Measurements from ENCODE around the gene SCYL1. TPM values are rescaled to one million over a fixed set of nuclear protein-coding genes. Genes with fewer than 3 reads are reported as not detected.

The SCYL1 gene
- 50.1 and 56.3 TPM in 2 replicates for total RNA-seq (2014; rRNA removed; shearing (Covaris generic); ENCODE audit: low replicate concordance)

DNA sequence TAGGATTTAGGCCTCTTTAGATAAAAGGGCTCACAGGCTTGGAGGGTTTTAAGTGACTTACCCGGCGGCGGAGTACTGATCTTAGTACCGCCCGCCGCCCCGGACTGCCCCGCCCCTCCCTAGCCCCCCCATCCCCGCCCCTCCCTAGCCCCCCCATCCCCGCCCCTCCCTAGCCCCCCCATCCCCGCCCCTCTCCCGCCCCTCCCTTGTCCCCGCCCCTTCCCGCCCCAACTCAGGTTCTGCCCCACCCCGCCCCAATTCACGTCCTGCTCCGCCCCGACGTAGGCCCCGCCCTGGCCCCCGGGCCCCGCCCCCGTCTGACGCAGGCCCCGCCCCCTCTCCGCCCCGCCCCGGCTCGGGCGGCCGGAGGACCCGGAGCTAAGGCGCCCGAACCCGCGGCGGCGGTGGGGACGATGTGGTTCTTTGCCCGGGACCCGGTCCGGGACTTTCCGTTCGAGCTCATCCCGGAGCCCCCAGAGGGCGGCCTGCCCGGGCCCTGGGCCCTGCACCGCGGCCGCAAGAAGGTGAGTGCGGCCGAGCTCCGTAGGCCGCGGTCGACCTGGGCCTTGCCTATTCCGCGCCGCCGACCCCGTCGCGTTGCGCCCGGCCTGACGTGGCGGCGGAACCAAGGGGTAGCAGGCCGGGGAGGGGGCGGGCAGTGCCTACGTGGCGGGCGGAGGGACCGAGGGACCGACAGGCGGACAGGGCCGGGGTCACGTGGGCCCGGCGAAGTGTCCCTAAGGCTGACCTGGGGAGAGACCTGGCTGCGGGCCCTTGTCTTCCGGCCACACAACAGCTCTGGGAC is at the start of gene SCYL1:
SCYL1 (plus strand) TSS at position 343 of the 805 bp plus-strand sequence; CDS start at position 414, 71 bp downstream.
- Histone ChIP-seq H3K27me3 (no peaks in the 10 kb centered on the region), H3K9me3 (no peaks in the 10 kb centered on the region), H3K4me3 (peak within 1 kb of the TSS; percentile 98), H3K36me3 (peaks cover 41% of the 10 kb centered on the region)
- DNase-seq: peak; percentile 59

DNA sequence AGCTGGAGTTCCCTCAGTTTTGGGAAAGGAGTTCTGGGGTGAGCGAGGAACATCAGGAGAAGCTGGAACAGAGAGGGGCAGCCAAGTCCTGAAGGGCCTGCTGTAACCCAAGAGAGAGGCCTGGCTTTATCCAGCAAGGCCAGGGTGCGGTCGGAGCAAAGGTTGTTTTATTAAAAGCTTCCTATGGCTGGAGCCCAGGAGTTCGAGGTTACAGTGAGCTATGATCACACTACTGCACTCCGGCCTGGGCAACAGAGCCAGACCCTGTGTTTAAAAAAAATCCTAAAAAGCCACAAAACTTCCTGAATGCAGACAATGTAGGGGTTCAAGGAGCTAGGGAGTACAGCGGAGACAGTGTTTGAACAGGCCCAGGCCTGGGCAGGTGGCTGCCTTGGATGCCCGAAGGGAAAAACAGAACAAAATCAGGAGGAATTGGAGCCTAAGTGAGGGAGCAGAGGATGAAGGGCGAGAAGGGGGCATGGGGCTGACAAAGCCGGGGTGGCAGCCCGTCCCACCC is 48.2 kb upstream of the SCYL1 start:
- no peaks in the 10 kb centered on the region for H3K9me3 ChIP-seq
- no peaks in the 10 kb centered on the region for H3K27me3 ChIP-seq
- peak overlapping the region; percentile 72 for H3K4me3 ChIP-seq
- DNase-seq: no peak
- H3K36me3 ChIP-seq: peaks cover 3% of the 10 kb centered on the region; the same call in 1 of the 2 replicates

DNA sequence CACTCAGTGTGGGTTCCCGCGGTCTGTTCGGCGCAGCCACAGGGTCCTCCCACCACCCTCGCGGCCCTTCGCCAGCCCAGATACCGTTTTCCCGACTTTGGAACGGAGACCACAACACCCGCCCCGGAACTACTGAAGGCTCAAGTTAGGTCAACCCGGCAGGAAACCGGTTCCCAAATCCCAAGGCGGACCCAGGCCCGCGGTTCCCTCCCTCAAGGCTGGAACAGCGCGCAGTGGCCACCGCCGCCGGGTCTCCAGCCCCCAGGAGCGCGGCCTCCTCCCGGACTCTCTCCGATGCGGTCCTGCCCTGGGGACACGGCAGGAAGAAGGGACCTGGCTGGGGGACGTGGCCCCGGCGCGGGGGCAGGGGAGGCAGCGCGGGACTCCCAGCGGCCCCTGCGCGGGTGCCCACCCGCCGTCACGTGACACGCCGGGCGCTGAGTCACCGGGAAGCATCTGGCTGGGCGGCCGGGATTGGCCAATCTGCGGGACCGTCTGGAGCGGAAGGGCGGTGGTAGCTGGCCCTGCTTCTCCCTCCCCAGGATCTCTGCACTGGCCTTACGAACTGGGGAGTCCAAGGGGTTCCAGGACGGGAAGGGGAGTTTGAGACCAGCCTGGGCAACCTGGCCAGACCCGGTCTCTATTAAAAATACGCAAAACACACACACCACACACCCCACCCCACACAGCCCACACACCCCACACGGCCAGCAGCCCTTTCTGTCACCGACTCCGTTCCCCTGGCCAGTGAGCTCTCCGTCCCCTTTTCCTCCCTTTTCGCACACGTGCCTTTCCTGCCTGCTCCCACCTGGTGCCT is 47.5 kb upstream of the SCYL1 start:
- H3K36me3 ChIP-seq: peaks cover 3% of the 10 kb centered on the region; the same call in 1 of the 2 replicates
- peak; percentile 98 for DNase-seq

DNA sequence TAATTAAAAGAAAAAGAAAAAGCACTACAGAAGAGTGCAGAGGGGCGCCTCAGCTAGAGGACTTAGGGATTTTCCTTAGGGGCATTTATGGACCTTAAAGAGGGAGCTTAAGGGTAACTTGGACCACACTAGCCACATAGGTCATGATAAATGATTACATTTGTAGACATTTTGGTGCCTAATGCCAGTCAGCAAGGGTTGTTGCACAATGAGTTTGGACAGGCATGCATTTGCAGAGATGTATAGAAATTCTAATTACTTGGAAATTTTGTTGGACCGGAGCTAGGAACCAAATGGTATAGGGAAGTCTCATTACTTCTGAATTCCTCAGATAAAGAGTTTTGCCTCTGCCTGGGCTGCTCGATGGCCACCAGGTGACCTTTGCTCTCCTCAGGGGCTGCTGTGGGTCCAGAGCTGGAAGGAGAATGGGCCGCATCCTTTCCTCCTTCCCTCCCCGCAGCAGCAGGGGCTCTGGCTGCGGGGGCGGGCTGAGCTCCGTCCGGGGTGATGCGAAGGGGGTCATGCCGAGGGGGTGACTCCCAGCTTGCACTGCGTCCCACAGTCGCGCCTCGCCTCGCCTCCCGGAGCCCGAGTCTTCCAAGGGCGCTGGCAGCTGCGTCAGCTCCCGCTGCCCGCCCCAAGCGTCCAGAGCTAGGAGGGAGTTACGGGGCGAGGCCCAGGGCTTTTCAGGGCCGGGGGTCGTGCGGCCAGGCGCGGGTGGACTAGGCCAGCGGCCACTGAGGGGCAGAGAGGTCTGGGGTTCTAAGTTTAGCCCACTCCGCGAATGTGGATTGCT is 46.3 kb upstream of the SCYL1 start:
- no peak for DNase-seq
- H3K9me3 ChIP-seq: no peaks in the 10 kb centered on the region
- H3K27me3 ChIP-seq: no peaks in the 10 kb centered on the region
- no peak overlapping the region for H3K4me3 ChIP-seq
- H3K36me3 ChIP-seq: peaks cover 3% of the 10 kb centered on the region; the same call in 1 of the 2 replicates

More for the DNA sequence above, 47.5 kb upstream of the SCYL1 start:
- Histone ChIP-seq H3K9me3 (no peaks in the 10 kb centered on the region), H3K4me3 (peak overlapping the region; percentile 72), H3K27me3 (no peaks in the 10 kb centered on the region)

DNA sequence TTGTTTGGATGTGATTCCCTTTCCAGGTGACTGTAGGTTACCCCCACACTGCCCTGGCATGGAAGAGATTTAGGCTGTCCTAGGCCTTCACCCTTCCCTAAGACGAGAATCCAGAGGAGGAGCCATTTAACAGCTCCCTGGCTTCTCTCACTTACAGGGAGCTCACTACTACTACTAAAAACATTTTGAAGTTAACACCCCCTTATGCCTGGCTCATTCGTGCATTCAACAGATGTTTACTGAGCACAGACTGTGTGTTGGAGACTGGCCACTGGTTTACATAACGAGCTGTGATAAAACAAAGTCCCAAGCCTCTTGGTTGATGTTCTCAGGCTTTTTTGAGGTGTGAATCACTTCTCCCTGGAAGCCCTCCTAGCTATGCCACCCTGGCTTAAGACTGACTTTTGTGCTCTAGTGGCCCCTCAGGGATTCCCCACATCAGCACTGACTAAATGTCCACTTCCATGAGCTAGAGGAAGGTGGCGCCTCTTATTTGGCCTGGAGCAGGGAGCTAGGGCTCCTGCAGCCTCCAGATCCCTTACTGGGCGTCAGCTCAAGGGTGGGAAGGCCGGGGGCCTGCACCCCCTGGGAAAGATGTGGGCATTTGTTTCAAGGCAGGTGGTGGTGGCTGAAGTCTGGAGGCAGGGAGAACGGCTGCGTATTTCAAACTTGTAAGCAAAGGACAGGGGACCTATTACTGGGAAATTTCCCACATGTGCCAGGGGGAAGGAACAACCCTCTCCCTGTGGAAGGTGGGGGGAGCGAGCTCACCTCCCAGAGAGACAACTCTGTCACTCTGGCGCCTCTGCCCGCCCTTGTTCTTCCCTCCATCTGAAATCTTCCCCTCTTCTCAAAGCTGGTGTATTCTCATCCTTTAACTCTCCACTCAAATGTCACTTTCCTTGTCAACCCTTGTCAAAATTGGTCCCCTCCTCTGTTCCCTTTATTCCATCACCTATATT is 45.4 kb upstream of the SCYL1 start:
- Histone ChIP-seq H3K27me3 (no peaks in the 10 kb centered on the region), H3K4me3 (no peak overlapping the region), H3K36me3 (peaks cover 3% of the 10 kb centered on the region; the same call in 1 of the 2 replicates), H3K9me3 (no peaks in the 10 kb centered on the region)
- DNase-seq: peak; percentile 88

DNA sequence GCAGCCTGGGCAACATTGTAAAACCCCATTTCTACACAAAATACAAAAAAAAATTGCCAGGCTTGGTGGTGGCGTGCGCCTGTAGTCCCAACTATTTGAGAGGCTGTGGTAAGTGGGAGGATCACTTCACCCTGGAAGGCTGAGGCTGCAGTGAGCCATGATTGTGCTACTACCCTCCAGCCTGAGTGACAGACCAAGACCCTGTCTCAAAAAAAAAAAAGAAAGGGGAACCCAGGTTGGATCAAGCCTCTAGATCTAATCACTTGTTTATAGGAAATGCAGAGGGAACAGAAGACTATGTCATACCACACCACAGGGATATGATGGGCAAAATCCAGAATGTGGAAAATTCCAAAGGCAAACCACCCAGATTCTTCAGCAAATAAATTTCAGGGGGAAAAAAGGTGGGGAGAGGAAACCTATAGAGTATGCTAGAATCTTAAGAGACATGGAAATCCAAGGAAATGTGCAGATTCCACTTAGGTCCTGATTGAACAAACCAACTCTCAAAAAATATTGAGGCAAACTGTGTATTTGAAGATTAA is 42.5 kb upstream of the SCYL1 start:
- DNase-seq: no peak
- Histone ChIP-seq H3K9me3 (no peaks in the 10 kb centered on the region), H3K27me3 (no peaks in the 10 kb centered on the region), H3K36me3 (no peaks in the 10 kb centered on the region), H3K4me3 (no peak overlapping the region)

DNA sequence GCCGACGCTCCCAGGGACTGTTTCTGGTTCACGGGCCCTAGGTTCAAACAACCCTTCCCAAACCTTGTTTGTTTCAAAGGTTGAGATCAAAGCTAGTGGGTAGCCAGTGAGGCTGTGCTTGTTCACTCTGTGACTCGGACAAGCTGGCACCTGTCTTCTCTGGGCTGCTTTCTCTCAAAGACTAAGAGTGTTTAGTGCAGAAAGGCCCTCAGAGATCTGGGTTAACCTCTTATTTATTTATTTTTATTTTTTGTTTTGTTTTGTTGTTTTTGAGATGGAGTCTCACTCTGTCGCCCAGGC is 39.0 kb upstream of the SCYL1 start:
- Histone ChIP-seq H3K4me3 (no peak overlapping the region), H3K9me3 (no peaks in the 10 kb centered on the region), H3K36me3 (no peaks in the 10 kb centered on the region), H3K27me3 (no peaks in the 10 kb centered on the region)
- DNase-seq: no peak

DNA sequence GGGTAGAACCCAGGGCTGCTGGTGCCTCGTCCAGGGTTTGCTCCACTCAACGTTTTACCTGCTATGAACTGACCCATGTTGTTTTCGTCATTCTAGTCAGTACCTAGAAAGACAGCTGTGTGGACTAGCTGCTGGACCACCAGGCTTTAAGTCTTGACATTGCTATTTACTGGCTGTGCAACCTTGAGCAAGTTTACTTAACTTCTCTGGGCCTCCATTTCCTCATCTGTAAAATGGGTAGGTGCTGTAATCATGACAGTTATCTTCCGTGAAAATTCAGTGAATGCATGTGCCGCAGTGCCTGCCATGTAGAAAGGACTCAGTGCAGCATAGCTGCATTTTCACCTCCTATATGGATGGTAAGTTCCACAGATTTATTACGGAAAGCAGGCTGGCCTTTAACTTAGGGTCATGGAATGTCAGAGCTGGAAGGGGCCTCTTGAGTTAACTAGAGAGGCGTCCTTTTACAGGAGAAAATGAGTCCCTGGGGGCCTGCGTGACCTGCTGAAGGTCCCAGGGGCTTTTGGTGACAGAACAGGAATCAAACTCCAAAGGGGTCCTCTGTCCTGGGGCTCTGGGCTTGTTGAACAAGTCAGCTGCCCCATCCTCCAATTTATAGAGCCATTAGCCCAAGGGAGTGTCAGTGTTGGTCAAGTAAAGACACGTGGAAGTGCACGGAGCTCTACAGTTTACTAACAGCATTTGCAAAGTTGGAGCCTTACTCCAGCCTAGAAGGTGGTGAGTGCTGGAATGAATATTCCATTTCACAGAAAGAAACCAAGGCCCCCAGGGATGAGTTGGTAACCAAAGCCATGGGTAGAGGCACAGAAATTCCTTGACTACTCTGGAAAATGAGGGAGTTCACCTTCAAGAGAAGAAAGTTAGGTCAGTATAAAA is 38.1 kb upstream of the SCYL1 start:
- Histone ChIP-seq H3K9me3 (no peaks in the 10 kb centered on the region), H3K27me3 (no peaks in the 10 kb centered on the region), H3K36me3 (no peaks in the 10 kb centered on the region), H3K4me3 (no peak overlapping the region)
- DNase-seq: no peak

DNA sequence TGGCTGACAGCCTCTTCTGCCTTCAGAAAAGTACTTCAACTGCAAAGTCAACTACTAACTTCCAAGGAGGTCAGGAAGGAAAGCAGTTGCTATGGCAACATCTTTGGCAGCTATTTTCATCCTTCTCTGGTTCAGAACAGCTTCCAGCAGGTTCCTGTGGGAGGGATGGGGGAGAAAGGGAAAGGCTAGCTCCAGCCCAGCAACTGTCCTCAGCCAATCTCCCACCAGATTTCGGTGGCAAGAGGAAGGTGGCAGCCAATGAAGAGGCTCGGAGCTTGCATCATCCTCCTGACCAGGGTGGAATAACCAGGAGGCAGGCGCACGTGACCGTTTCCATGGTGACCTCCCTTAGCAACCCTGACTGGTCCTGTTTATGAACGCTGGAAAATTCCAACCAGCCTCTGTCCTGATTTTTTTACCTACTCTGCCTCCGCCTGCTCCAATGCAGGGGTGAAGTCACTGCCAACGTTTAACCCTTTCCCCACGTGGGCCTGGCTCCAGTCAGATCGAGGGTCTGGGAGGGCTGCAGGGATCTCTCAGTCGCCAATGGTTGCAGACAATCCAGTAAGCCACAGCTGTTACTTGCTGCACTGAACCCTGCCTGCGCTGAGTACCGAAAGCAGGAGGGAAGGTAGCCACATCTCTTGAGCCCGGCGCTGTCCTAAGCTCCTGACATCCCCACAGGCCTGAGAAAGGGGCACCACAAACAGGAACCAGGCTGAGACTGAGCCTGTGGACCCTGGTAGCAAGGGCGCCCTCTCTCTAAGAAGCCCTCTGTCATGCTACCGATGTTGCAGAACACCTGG is 37.2 kb upstream of the SCYL1 start:
- peak; percentile 99 for DNase-seq
- no peak overlapping the region for H3K4me3 ChIP-seq
- no peaks in the 10 kb centered on the region for H3K27me3 ChIP-seq
- H3K9me3 ChIP-seq: no peaks in the 10 kb centered on the region
- H3K36me3 ChIP-seq: no peaks in the 10 kb centered on the region

DNA sequence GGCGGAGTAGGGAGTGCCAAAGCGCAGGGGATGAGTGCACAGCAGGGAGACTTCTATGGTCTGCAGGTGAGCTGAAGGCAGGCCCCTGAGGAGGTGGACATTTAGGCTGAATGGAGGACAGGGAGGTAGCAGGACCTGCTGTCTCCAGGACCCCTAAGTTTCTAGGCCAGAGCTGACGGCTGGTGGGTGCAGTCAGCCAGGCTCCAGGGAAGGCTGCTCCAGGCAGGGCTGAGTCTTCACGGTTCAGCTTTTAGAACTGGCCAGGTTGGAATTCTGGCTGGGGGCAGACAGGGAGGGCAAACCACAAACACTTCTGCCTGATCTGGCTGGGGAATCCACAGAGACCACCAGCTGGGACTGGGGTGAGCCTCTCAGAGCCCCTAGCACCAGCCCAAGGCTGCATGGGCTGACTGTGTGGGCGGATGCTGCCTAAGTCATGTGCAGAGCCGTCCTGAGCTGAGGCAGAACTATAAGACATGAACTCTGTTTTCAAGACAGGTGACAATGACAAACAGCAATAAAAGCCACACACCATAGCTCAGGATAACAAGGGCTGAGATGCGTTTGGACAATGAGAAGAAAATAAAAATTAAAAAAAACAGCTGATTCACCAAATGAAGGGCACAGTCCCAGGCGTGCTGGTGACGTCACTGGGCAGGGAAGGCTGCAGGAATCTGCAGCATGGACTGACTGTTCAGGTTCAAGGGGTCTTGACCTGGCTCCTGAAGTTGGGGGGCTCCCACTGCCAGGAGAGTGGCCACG is 36.4 kb upstream of the SCYL1 start:
- no peaks in the 10 kb centered on the region for H3K9me3 ChIP-seq
- no peaks in the 10 kb centered on the region for H3K36me3 ChIP-seq
- no peak overlapping the region for H3K4me3 ChIP-seq
- no peaks in the 10 kb centered on the region for H3K27me3 ChIP-seq
- DNase-seq: no peak

DNA sequence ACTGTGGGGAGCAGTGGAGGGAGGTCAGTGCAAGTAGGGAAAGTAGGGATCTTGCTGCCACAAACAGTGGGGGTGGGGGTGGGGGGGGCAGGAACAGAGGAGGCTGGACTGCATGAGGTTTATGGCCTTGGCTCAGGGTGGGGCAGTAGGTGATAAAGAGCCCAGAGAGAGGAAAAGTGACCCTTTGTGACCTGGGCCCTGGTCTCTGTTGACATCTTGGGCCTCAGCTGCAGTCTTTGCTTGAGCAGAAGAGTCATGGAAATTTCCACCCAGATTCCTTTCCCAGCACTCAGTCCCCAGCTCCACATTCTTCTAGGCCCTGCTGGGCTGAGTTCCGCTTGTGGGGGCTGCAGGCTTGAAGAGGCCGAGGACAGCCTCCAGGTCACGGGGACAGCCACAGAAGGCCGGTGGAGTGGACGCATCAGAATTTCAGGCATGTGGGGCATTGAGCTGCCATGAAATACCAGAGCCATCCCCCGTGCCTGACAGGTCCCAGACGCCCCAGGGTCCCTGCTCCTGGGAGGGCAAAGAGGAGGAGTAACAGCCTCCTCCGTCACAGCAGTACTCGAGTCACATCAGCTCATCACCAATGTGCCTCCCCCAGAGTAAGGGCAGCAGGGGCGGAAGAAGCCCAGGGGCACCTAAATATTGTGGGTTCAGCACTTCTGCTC is 35.7 kb upstream of the SCYL1 start:
- Histone ChIP-seq H3K27me3 (no peaks in the 10 kb centered on the region), H3K9me3 (no peaks in the 10 kb centered on the region), H3K36me3 (no peaks in the 10 kb centered on the region), H3K4me3 (no peak overlapping the region)
- no peak for DNase-seq

DNA sequence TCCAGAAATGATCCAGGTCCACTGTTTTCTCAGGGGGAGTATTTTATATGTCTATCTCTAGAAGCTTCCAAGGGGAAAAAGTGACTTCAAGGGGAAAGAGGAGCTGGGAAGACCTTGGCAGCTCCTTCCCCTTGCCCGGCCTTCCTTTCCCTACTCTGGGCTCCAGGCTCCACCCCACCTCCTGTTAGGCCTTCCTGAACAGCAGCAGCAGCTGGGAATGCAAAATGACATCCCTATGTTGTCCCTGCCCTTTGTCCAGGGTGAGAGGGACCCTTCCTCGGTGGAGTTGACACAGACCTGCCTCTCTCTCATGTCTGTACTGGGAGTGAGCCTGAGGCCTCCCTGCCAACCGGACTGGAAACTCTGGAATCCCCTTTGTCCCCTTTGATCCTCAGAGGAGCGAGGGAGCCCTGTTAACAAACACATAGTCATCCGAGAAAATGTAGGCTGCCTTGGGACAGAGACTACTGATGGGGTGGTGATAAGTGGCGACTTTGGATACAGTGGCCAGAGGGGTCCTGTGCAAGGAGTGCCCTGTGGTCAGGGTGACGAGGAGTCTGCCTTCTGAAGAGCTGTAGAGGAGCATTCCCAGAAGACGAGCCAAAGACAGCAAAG is 35.1 kb upstream of the SCYL1 start:
- Histone ChIP-seq H3K9me3 (no peaks in the 10 kb centered on the region), H3K36me3 (no peaks in the 10 kb centered on the region), H3K4me3 (no peak overlapping the region), H3K27me3 (no peaks in the 10 kb centered on the region)
- DNase-seq: no peak

DNA sequence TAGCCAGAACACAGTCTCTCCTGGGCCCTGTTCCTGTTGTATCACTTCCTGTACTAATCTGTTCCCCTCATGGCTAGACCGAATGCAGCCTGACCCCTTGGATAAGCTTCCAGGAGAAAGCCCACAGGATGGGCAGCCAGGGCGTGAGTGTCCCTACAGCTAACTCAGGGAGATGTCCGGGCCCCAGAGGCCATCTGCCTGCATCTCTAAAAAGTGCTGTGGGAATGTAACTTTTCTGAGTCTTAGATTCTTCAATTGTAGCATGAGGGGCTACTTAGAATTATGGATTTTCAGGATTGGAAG is 33.8 kb upstream of the SCYL1 start:
- Histone ChIP-seq H3K9me3 (no peaks in the 10 kb centered on the region), H3K27me3 (no peaks in the 10 kb centered on the region), H3K4me3 (no peak overlapping the region), H3K36me3 (no peaks in the 10 kb centered on the region)
- DNase-seq: no peak

Data from MG63 (cell line).